HG02759 (cell line): ENCODE data around the gene IQSEC1.

Experiments
- ATAC-seq: cut with Tn5 transposase; IDR thresholded peaks from one replicate; pipeline ENCODE4 v1.9.1; 2021; ENCODE audit warnings: mild to moderate bottlenecking, moderate library complexity; ENCODE audit not compliant: unreplicated experiment

Gene IQSEC1

GRCh38 chr3:13108861-13109260 lies 35.6 kb upstream of the IQSEC1 start:
- no peak for ATAC-seq

GRCh38 chr3:13107661-13108060 lies 34.4 kb upstream of the IQSEC1 start:
- ATAC-seq: no peak

GRCh38 chr3:13106308-13107001 lies 33.2 kb upstream of the IQSEC1 start:
- ATAC-seq: no peak

GRCh38 chr3:13105896-13106250 lies 32.6 kb upstream of the IQSEC1 start:
- no peak for ATAC-seq

GRCh38 chr3:13105181-13105895 lies 32.1 kb upstream of the IQSEC1 start:
- no peak for ATAC-seq

GRCh38 chr3:13104511-13104910 lies 31.3 kb upstream of the IQSEC1 start:
- no peak for ATAC-seq

- no peak for ATAC-seq
These were observed 30.3 kb upstream of the IQSEC1 start for GRCh38 chr3:13103416-13104058.

GRCh38 chr3:13102386-13103345 lies 29.4 kb upstream of the IQSEC1 start:
- ATAC-seq: no peak

- ATAC-seq: no peak
These were observed 26.5 kb upstream of the IQSEC1 start for GRCh38 chr3:13099707-13100106.

- no peak for ATAC-seq
These were observed 25.2 kb upstream of the IQSEC1 start for GRCh38 chr3:13098192-13098988.

- no peak for ATAC-seq
These were observed 23.1 kb upstream of the IQSEC1 start for GRCh38 chr3:13096356-13096755.

- no peak for ATAC-seq
These were observed 22.2 kb upstream of the IQSEC1 start for GRCh38 chr3:13095408-13095937.

- no peak for ATAC-seq
These were observed 20.5 kb upstream of the IQSEC1 start for GRCh38 chr3:13093687-13094086.

- no peak for ATAC-seq
These were observed 19.7 kb upstream of the IQSEC1 start for GRCh38 chr3:13092621-13093617.

GRCh38 chr3:13091898-13092611 lies 18.8 kb upstream of the IQSEC1 start:
- peak; percentile 59 for ATAC-seq

GRCh38 chr3:13088028-13089006 lies 15.1 kb upstream of the IQSEC1 start:
- ATAC-seq: peak; percentile 54
